HepG2 (cell line): ENCODE data around the gene RPSA. TPM values are rescaled to one million over a fixed set of nuclear protein-coding genes. Genes with fewer than 3 reads are reported as not detected.

Source experiments
- ATAC-seq: fragments of 200-7000 bp; cut with Tn5 transposase; 3 replicates; pipeline ENCODE4 v1.9.1; 2020; ENCODE audit warnings: mild to moderate bottlenecking, moderate library complexity
- BruUV-seq: library from RNA; stranded (reverse); fragments of 400-500 nt; replicated peaks from 2 replicates; lab custom pipeline; 2021; lab: Mats Ljungman, UMichigan
- CTCF ChIA-PET: fragments of 300-600 bp; formaldehyde crosslinking; extraction: SDS; loops from one replicate; lab custom pipeline; 2021; ENCODE audit warnings: low total read pairs, inconsistent platforms, low intra/inter-chr PET ratio; lab: Yijun Ruan, JAX
- POLR2A ChIA-PET: fragments of 350-600 bp; sonication (Branson Sonifier 250); formaldehyde crosslinking; loops from one replicate; lab custom pipeline; 2020; ENCODE audit warnings: antibody characterized with exemption, inconsistent platforms; lab: Yijun Ruan, JAX
- DNase-seq: peaks from one replicate; pipeline ENCODE4 v3.0.0-alpha.2; 2015; ENCODE audit warnings: low spot score
- FAIRE-seq: peaks from 3 replicates; lab custom pipeline; 2011; peaks lifted over from hg19 to GRCh38; lab: Jason Lieb, UNC
- H2AFZ ChIP-seq: one replicate; pipeline ENCODE4 v1.6.1; 2011; ENCODE audit warnings: low read length, inconsistent platforms
- H3K27ac ChIP-seq: fragments of 300-600 bp; 3 replicates; pipeline ENCODE4 v1.8.0; 2011; ENCODE audit warnings: mixed run types, mild to moderate bottlenecking, mixed read lengths, low read length, inconsistent platforms; ENCODE audit not compliant: insufficient read depth; ENCODE audit errors: extremely low read length
- H3K27me3 ChIP-seq, 2 experiments: fragments of 200-600 bp in 1 of 2; 2 replicates in 1 of 2; 3 replicates in 1 of 2; pipeline versions ENCODE4 v1.6.0 to v1.8.0; 2011; ENCODE audit warnings: low read length in 2 of 2, mild to moderate bottlenecking in 2 of 2, moderate library complexity in 2 of 2, inconsistent platforms in 1 of 2; ENCODE audit not compliant: insufficient read depth in 2 of 2, control insufficient read depth in 1 of 2
- H3K36me3 ChIP-seq, 2 experiments: fragments of 200-600 bp in 1 of 2; replicated peaks in 1 of 2; 2 replicates in 1 of 2; 3 replicates in 1 of 2; pipeline versions ENCODE4 v1.5.1 to v1.8.0; 2011; ENCODE audit warnings: low read length in 2 of 2, inconsistent platforms in 1 of 2; ENCODE audit not compliant: insufficient read depth in 2 of 2, control insufficient read depth in 1 of 2
- H3K4me1 ChIP-seq: 2 replicates; pipeline ENCODE4 v1.5.1; 2012; ENCODE audit warnings: low read length, inconsistent platforms; ENCODE audit not compliant: insufficient read depth
- H3K4me2 ChIP-seq: 2 replicates; pipeline ENCODE4 v1.6.0; 2011; ENCODE audit warnings: low read depth, low read length, inconsistent platforms
- H3K4me3 ChIP-seq, 3 experiments: fragments of 200-600 bp in 1 of 3; sonication (generic), shearing (Covaris generic) in 1 of 3; replicated peaks in 1 of 3; 2 replicates each; pipeline ENCODE4 v1.5.1; 2011 to 2016; ENCODE audit warnings: low read length in 3 of 3, inconsistent platforms in 2 of 3, low read depth in 2 of 3, mild to moderate bottlenecking in 2 of 3, control low read depth in 1 of 3, mixed read lengths in 1 of 3; ENCODE audit not compliant: insufficient read depth in 1 of 3
- H3K79me2 ChIP-seq: one replicate; pipeline ENCODE4 v1.6.1; 2011; ENCODE audit warnings: low read length, inconsistent platforms; ENCODE audit not compliant: insufficient read depth
- H3K9ac ChIP-seq: 2 replicates; pipeline ENCODE4 v1.6.0; 2011; ENCODE audit warnings: mild to moderate bottlenecking, low read depth, low read length, inconsistent platforms; ENCODE audit not compliant: insufficient read depth
- H3K9me3 ChIP-seq: 2 replicates; pipeline ENCODE4 v1.5.1; 2012; ENCODE audit warnings: mild to moderate bottlenecking, low read length
- H4K20me1 ChIP-seq: 2 replicates; pipeline ENCODE4 v1.6.0; 2011; ENCODE audit warnings: inconsistent platforms, mild to moderate bottlenecking, low read length, moderate library complexity; ENCODE audit not compliant: insufficient read depth
- ADNP ChIP-seq: sonication (generic); formaldehyde crosslinking; IDR thresholded peaks from 2 replicates; pipeline ENCODE4 v1.4.0; 2020; ENCODE audit warnings: missing genetic modification reagents
- ARNT ChIP-seq: fragments of 450-650 bp; IDR thresholded peaks from 2 replicates; pipeline ENCODE4 v1.6.1; 2017
- DMTF1 ChIP-seq: sonication (generic); formaldehyde crosslinking; IDR thresholded peaks from 2 replicates; pipeline ENCODE4 v1.4.0; 2020; ENCODE audit warnings: mild to moderate bottlenecking, missing genetic modification reagents
- KLF6 ChIP-seq: IDR thresholded peaks from 2 replicates; pipeline ENCODE4 v1.8.0; 2016; ENCODE audit warnings: missing biosample characterization, missing genetic modification reagents
- MAX ChIP-seq: IDR thresholded peaks from 2 replicates; pipeline ENCODE4 v1.6.1; 2012; ENCODE audit warnings: inconsistent platforms
- MXD3 ChIP-seq: IDR thresholded peaks from 2 replicates; pipeline ENCODE4 v1.6.1; 2016; ENCODE audit warnings: mild to moderate bottlenecking, missing biosample characterization, missing genetic modification reagents
- RERE ChIP-seq: IDR thresholded peaks from 2 replicates; pipeline ENCODE4 v1.6.1; 2016; ENCODE audit warnings: low read depth, missing genetic modification reagents, missing compliant biosample characterization
- ZBTB10 ChIP-seq: sonication (generic); formaldehyde crosslinking; IDR thresholded peaks from 2 replicates; pipeline ENCODE4 v1.4.0; 2020; ENCODE audit warnings: missing genetic modification reagents, borderline replicate concordance
- ZFYVE20 ChIP-seq: sonication (generic); formaldehyde crosslinking; IDR thresholded peaks from 2 replicates; pipeline ENCODE4 v1.8.0; 2023; ENCODE audit warnings: low read depth, mild to moderate bottlenecking, moderate library complexity, missing genetic modification reagents, borderline replicate concordance
- ZIK1 ChIP-seq: sonication (generic); formaldehyde crosslinking; IDR thresholded peaks from 2 replicates; pipeline ENCODE4 v1.5.0; 2020; ENCODE audit warnings: mild to moderate bottlenecking, low read depth, missing genetic modification reagents, borderline replicate concordance
- ZNF747 ChIP-seq: sonication (generic); formaldehyde crosslinking; IDR thresholded peaks from 2 replicates; pipeline ENCODE4 v1.8.1; 2023; ENCODE audit warnings: missing genetic modification reagents, mild to moderate bottlenecking, borderline replicate concordance
- ZSCAN20 ChIP-seq: sonication (generic); formaldehyde crosslinking; IDR thresholded peaks from 2 replicates; pipeline ENCODE4 v1.4.0; 2020; ENCODE audit warnings: missing genetic modification reagents, mild to moderate bottlenecking, borderline replicate concordance
- WGBS: methylation state at CpG from one replicate; pipeline ENCODE4 v1.1.6; 2017; ENCODE audit warnings: low lambda C conversion rate; 5-methylcytosine and 5-hydroxymethylcytosine counted together
- in situ Hi-C: cut with HindIII; loops from 2 replicates; pipeline ENCODE4 v1.10.0; 2017; ENCODE audit warnings: low pct_unique_long_range_greater_than_20kb; ENCODE audit not compliant: extremely low pct_ligation_motif_present
- intact Hi-C: fragments of 100-400 bp; cut with micrococcal nuclease; formaldehyde crosslinking; loops from one replicate; pipeline ENCODE4 v1.10.0; 2022; ENCODE audit not compliant: unreplicated experiment
- polyA plus RNA-seq, 8 experiments: library from polyadenylated mRNA; depleted of rRNA in 3 of 8; stranded (reverse) in 7 of 8; unstranded in 1 of 8; fragments of >200 nt; fragmentation: Illumina TruSeq in 4 of 8; extraction: Trizol in 4 of 8; gene quantifications; 2 replicates each; pipeline versions ENCODE4 v1.2.1 to v1.2.3, GENCODE V29; 2011 to 2016; ENCODE audit warnings: low read depth in 4 of 8, missing spikeins in 1 of 8, mixed read lengths in 1 of 8; ENCODE audit not compliant: insufficient read depth in 1 of 8
- total RNA-seq, 5 experiments: library from RNA; depleted of rRNA; stranded (reverse); fragments of >200 nt; fragmentation: Illumina TruSeq; extraction: Trizol; gene quantifications; 2 replicates each; pipeline ENCODE4 v1.2.3, GENCODE V29; 2016; ENCODE audit warnings: low read depth in 1 of 5

Gene RPSA
- total and polyA plus RNA-seq, 2 of the 13 experiments (the other 11 are each of a cell fraction or from before 2014, with no cell fraction given): 1,683 to 3,226 TPM

GRCh38 chr3:39456159-39456558, 49.6 kb downstream of the RPSA start:
- in situ Hi-C loops: no loop called here
- BruUV-seq: no TSS peak
- no peak for TF ChIP-seq MAX
- TF ChIP-seq MXD3 (CRISPR knock-in tag): no peak
- TF ChIP-seq RERE (CRISPR knock-in tag): no peak
- TF ChIP-seq ADNP (CRISPR knock-in tag): no peak
- TF ChIP-seq ZBTB10 (CRISPR knock-in tag): no peak
- TF ChIP-seq ZFYVE20 (CRISPR knock-in tag): no peak
- no peak for TF ChIP-seq KLF6 (CRISPR knock-in tag)
- no peak for TF ChIP-seq DMTF1 (CRISPR knock-in tag)
- TF ChIP-seq ZNF747 (CRISPR knock-in tag): no peak
- TF ChIP-seq ARNT: no peak
- TF ChIP-seq ZIK1 (CRISPR knock-in tag): no peak
- no peak for TF ChIP-seq ZSCAN20 (CRISPR knock-in tag)

More at GRCh38 chr3:39456159-39456558, 49.6 kb downstream of the RPSA start:
- intact Hi-C loops: no loop called here
- H3K4me1 ChIP-seq: no peaks in the 10 kb centered on the region
- H3K79me2 ChIP-seq: no peaks in the 10 kb centered on the region
- ChIA-PET POLR2A (no interaction called here), CTCF (no interaction called here)
- DNase-seq (no peak), ATAC-seq (no peak), FAIRE-seq (no peak)
- no peaks in the 10 kb centered on the region for H3K9me3 ChIP-seq
- no peak overlapping the region for H2AFZ ChIP-seq
- no peaks in the 10 kb centered on the region for H3K36me3 ChIP-seq
- no peak overlapping the region for H3K9ac ChIP-seq
- H3K4me3 ChIP-seq: no peak overlapping the region
- WGBS: 73% methylated on average over 19 of the region's 20 CpGs
- H3K27ac ChIP-seq: no peak overlapping the region
- H3K4me2 ChIP-seq: no peak overlapping the region
- peaks cover 0 to 3% of the 10 kb centered on the region in 2 experiments; a peak in 1 of 5 replicates for H3K27me3 ChIP-seq
- H4K20me1 ChIP-seq: no peaks in the 10 kb centered on the region
